ES-I3 (cell line): ENCODE data around the gene ARMCX1.
A peak's percentile ranks its signal among the peaks of the same experiment; 100 is the strongest.
"Not testable (repeated sequence)": the region's sequence is repeated elsewhere in the genome, so short reads cannot be mapped to it uniquely, and the experiment has no call there.

Experiments used
- H3K36me3 ChIP-seq: 2 replicates; pipeline ENCODE4 v1.6.1; 2013; ENCODE audit warnings: mild to moderate bottlenecking, low read length, control low read depth, moderate library complexity; ENCODE audit not compliant: insufficient read depth
- H3K4me1 ChIP-seq: 2 replicates; pipeline ENCODE4 v1.6.1; 2013; ENCODE audit warnings: mild to moderate bottlenecking, control low read depth, low read length; ENCODE audit not compliant: insufficient read depth
- H3K9ac ChIP-seq: 2 replicates; pipeline ENCODE4 v1.6.1; 2013; ENCODE audit warnings: low read depth, mild to moderate bottlenecking, low read length, moderate library complexity
- H3K9me3 ChIP-seq: 2 replicates; pipeline ENCODE4 v1.6.1; 2013; ENCODE audit warnings: mild to moderate bottlenecking, low read length, moderate library complexity; ENCODE audit not compliant: control insufficient read depth, insufficient read depth

Gene ARMCX1

GRCh38 chrX:101550362-101550750 is at the start of gene ARMCX1:
Gene ARMCX1, plus strand, starts transcription at chrX:101550547. Its CDS starts 2,384 bp downstream, at chrX:101552931.
- peak within 1 kb of the TSS; percentile 85 for H3K9ac ChIP-seq
- H3K36me3 ChIP-seq, result no peaks in the 10 kb centered on the region
- no peaks in the 10 kb centered on the region for H3K4me1 ChIP-seq
- no peaks in the 10 kb centered on the region for H3K9me3 ChIP-seq

- H3K9me3 ChIP-seq, H3K9ac ChIP-seq: not testable (repeated sequence)
These were observed 47.4 kb upstream of the ARMCX1 start for GRCh38 chrX:101502929-101503328.

GRCh38 chrX:101507372-101507771 is 43.0 kb upstream of the ARMCX1 start:
- Histone ChIP-seq H3K9ac (no peak overlapping the region), H3K9me3 (no peaks in the 10 kb centered on the region), H3K36me3 (no peaks in the 10 kb centered on the region), H3K4me1 (no peaks in the 10 kb centered on the region)

More at GRCh38 chrX:101502929-101503328, 47.4 kb upstream of the ARMCX1 start:
- not testable (repeated sequence) for H3K4me1 ChIP-seq, H3K36me3 ChIP-seq

GRCh38 chrX:101507986-101508385 is 42.4 kb upstream of the ARMCX1 start:
- Histone ChIP-seq H3K9me3 (no peaks in the 10 kb centered on the region), H3K36me3 (no peaks in the 10 kb centered on the region), H3K9ac (no peak overlapping the region), H3K4me1 (no peaks in the 10 kb centered on the region)

- no peaks in the 10 kb centered on the region for H3K9me3 ChIP-seq
- no peak overlapping the region for H3K9ac ChIP-seq
- no peaks in the 10 kb centered on the region for H3K4me1 ChIP-seq
- no peaks in the 10 kb centered on the region for H3K36me3 ChIP-seq
These were observed 19.4 kb upstream of the ARMCX1 start for GRCh38 chrX:101530944-101531343.

- Histone ChIP-seq H3K9me3 (no peaks in the 10 kb centered on the region), H3K36me3 (no peaks in the 10 kb centered on the region)
These were observed 11.2 kb upstream of the ARMCX1 start for GRCh38 chrX:101539116-101539515.

GRCh38 chrX:101550751-101551379 is 518 bp downstream of the ARMCX1 start:
- Histone ChIP-seq H3K36me3 (no peaks in the 10 kb centered on the region), H3K9ac (peak overlapping the region; percentile 85), H3K4me1 (no peaks in the 10 kb centered on the region), H3K9me3 (no peaks in the 10 kb centered on the region)

More at GRCh38 chrX:101539116-101539515, 11.2 kb upstream of the ARMCX1 start:
- H3K4me1 ChIP-seq, result no peaks in the 10 kb centered on the region
- no peak overlapping the region for H3K9ac ChIP-seq

GRCh38 chrX:101551380-101551767 is 1.0 kb downstream of the ARMCX1 start:
- no peaks in the 10 kb centered on the region for H3K36me3 ChIP-seq
- H3K9ac ChIP-seq, result peak overlapping the region; percentile 85
- no peaks in the 10 kb centered on the region for H3K4me1 ChIP-seq
- H3K9me3 ChIP-seq, result no peaks in the 10 kb centered on the region

GRCh38 chrX:101552714-101553113 is 2.4 kb downstream of the ARMCX1 start:
- H3K4me1 ChIP-seq, result no peaks in the 10 kb centered on the region
- H3K9me3 ChIP-seq, result no peaks in the 10 kb centered on the region
- H3K36me3 ChIP-seq, result no peaks in the 10 kb centered on the region
- H3K9ac ChIP-seq, result no peak overlapping the region

- Histone ChIP-seq H3K9me3 (no peaks in the 10 kb centered on the region), H3K36me3 (no peaks in the 10 kb centered on the region), H3K9ac (no peak overlapping the region), H3K4me1 (no peaks in the 10 kb centered on the region)
These were observed 14.3 kb downstream of the ARMCX1 start for GRCh38 chrX:101564651-101565050.

- H3K9me3 ChIP-seq, result no peaks in the 10 kb centered on the region
- H3K36me3 ChIP-seq, result no peaks in the 10 kb centered on the region
- no peak overlapping the region for H3K9ac ChIP-seq
- H3K4me1 ChIP-seq, result no peaks in the 10 kb centered on the region
These were observed 45.5 kb downstream of the ARMCX1 start for GRCh38 chrX:101595739-101596419.

GRCh38 chrX:101599592-101599991 is 49.2 kb downstream of the ARMCX1 start:
- not testable (repeated sequence) for H3K9ac ChIP-seq, H3K36me3 ChIP-seq, H3K4me1 ChIP-seq, H3K9me3 ChIP-seq

- Histone ChIP-seq H3K36me3 (no peaks in the 10 kb centered on the region), H3K9ac (no peak overlapping the region), H3K9me3 (no peaks in the 10 kb centered on the region), H3K4me1 (no peaks in the 10 kb centered on the region)
These were observed 51.7 kb downstream of the ARMCX1 start for GRCh38 chrX:101602077-101602476.
